ENCODE results near the gene TCAIM. TPM values are rescaled to one million over a fixed set of nuclear protein-coding genes. Genes with fewer than 3 reads are reported as not detected.

Gene TCAIM
- polyA plus RNA-seq, 1 donor (not counting 4 experiments of a cell fraction or from before 2014, with no cell fraction given) = 28.0 TPM

DNA sequence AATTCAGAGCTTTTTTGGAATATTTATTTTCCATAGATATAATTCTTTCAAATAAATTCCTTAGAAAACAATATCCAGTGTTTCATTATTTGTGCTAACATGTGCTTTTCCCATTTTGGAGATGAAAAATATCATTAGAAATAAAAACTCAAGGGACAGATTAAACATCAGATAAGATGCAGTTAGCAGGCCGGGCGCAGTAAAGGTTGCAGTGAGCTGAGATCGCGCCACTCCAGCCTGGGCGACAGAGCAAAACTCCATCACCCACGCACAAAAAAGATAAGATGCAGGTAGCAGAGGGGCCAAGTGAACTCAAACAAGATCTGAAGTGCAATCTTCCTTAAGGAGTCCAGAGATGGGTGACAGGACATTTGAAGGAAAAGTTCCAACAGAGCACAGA, 90.9 kb downstream of the TCAIM start:
- H3K27me3 ChIP-seq (ENCODE audit: control insufficient read depth, extremely low read depth, insufficient read depth, low read length) = no peaks in the 10 kb centered on the region
- no peak overlapping the region for H3K9ac ChIP-seq (ENCODE audit: control insufficient read depth, extremely low read depth, insufficient read depth, low read length)
- no peaks in the 10 kb centered on the region for H3K36me3 ChIP-seq (ENCODE audit: control insufficient read depth in 2 of 2, extremely low read depth in 1 of 2, insufficient read depth in 2 of 2, low read length in 2 of 2)
- H3K27ac ChIP-seq (ENCODE audit: control insufficient read depth, insufficient read depth, low read length) = no peak overlapping the region
- no peaks in the 10 kb centered on the region for H3K4me1 ChIP-seq (ENCODE audit: control insufficient read depth, extremely low read depth, insufficient read depth, low read length)
- FAIRE-seq = no peak
- dilution Hi-C loops (cut with MboI; ENCODE audit: extremely low pct_ligation_motif_present, low sequenced_read_pairs) = no loop called here
- no peak for DNase-seq (ENCODE audit: low read depth, low spot score)
- no peak overlapping the region for H3K4me2 ChIP-seq (ENCODE audit: control insufficient read depth, extremely low read depth, insufficient read depth, low read depth, low read length)
- no peak overlapping the region for H2AFZ ChIP-seq (ENCODE audit: control insufficient read depth, low read length)
- H3K4me3 ChIP-seq (ENCODE audit: control insufficient read depth in 2 of 3, extremely low read depth in 1 of 3, insufficient read depth in 2 of 3, low read depth in 1 of 3, low read length in 3 of 3) = no peak overlapping the region
- TF ChIP-seq EZH2 (IDR thresholded peaks at IDR 0.05; ENCODE audit: low read length) = no peak
- TF ChIP-seq, protein P1, sequence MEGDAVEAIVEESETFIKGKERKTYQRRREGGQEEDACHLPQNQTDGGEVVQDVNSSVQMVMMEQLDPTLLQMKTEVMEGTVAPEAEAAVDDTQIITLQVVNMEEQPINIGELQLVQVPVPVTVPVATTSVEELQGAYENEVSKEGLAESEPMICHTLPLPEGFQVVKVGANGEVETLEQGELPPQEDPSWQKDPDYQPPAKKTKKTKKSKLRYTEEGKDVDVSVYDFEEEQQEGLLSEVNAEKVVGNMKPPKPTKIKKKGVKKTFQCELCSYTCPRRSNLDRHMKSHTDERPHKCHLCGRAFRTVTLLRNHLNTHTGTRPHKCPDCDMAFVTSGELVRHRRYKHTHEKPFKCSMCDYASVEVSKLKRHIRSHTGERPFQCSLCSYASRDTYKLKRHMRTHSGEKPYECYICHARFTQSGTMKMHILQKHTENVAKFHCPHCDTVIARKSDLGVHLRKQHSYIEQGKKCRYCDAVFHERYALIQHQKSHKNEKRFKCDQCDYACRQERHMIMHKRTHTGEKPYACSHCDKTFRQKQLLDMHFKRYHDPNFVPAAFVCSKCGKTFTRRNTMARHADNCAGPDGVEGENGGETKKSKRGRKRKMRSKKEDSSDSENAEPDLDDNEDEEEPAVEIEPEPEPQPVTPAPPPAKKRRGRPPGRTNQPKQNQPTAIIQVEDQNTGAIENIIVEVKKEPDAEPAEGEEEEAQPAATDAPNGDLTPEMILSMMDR (optimal IDR thresholded peaks at IDR 0.05 in 1 of 3, IDR thresholded peaks at IDR 0.05 in 1 of 3, conservative IDR thresholded peaks at IDR 0.05 in 1 of 3; ENCODE audit: extremely low read depth in 1 of 3, insufficient read depth in 2 of 3, low read length in 3 of 3) = no peak
- no peaks in the 10 kb centered on the region for H4K20me1 ChIP-seq (ENCODE audit: control insufficient read depth, extremely low read depth, insufficient read depth, low read length)
- H3K79me2 ChIP-seq (ENCODE audit: control insufficient read depth, insufficient read depth, low read length) = no peaks in the 10 kb centered on the region
- H3K9me3 ChIP-seq (ENCODE audit: control insufficient read depth, low read depth, low read length) = no peaks in the 10 kb centered on the region
- H3K9me1 ChIP-seq (ENCODE audit: control insufficient read depth, extremely low read depth, insufficient read depth, low read length) = no peaks in the 10 kb centered on the region

DNA sequence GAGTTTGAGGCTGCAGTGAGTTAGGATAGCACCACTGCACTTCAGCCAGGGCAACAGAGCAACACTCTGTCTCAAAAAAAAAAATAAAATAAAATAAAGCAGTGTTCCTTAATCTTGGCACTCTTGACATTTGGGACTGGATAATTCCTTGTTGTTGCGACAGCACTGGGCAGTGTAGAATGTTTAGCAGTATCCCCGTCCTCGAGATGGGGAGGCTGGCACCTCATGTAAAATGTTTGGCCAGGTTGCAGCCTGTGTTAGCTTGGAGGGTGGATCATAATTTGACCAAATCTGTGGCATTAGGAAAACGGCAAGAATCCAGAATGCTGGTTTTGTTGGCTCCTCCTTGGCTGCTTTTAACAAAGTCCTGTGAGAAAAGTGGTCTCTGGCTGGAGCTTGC, 91.9 kb downstream of the TCAIM start:
- no peaks in the 10 kb centered on the region for H3K4me1 ChIP-seq (ENCODE audit: control insufficient read depth, extremely low read depth, insufficient read depth, low read length)
- FAIRE-seq = no peak
- H3K79me2 ChIP-seq (ENCODE audit: control insufficient read depth, insufficient read depth, low read length) = no peaks in the 10 kb centered on the region
- dilution Hi-C loops (cut with MboI; ENCODE audit: extremely low pct_ligation_motif_present, low sequenced_read_pairs) = no loop called here
- H3K9me1 ChIP-seq (ENCODE audit: control insufficient read depth, extremely low read depth, insufficient read depth, low read length) = no peaks in the 10 kb centered on the region
- no peak overlapping the region for H3K9ac ChIP-seq (ENCODE audit: control insufficient read depth, extremely low read depth, insufficient read depth, low read length)
- H2AFZ ChIP-seq (ENCODE audit: control insufficient read depth, low read length) = no peak overlapping the region
- no peaks in the 10 kb centered on the region for H3K9me3 ChIP-seq (ENCODE audit: control insufficient read depth, low read depth, low read length)
- TF ChIP-seq, protein P1 (optimal IDR thresholded peaks at IDR 0.05 in 1 of 3, IDR thresholded peaks at IDR 0.05 in 1 of 3, conservative IDR thresholded peaks at IDR 0.05 in 1 of 3; ENCODE audit: extremely low read depth in 1 of 3, insufficient read depth in 2 of 3, low read length in 3 of 3) = no peak
- TF ChIP-seq EZH2 (IDR thresholded peaks at IDR 0.05; ENCODE audit: low read length) = no peak
- no peak overlapping the region for H3K4me3 ChIP-seq (ENCODE audit: control insufficient read depth in 2 of 3, extremely low read depth in 1 of 3, insufficient read depth in 2 of 3, low read depth in 1 of 3, low read length in 3 of 3)
- H3K36me3 ChIP-seq (ENCODE audit: control insufficient read depth in 2 of 2, extremely low read depth in 1 of 2, insufficient read depth in 2 of 2, low read length in 2 of 2) = no peaks in the 10 kb centered on the region
- no peaks in the 10 kb centered on the region for H3K27me3 ChIP-seq (ENCODE audit: control insufficient read depth, extremely low read depth, insufficient read depth, low read length)
- no peak overlapping the region for H3K27ac ChIP-seq (ENCODE audit: control insufficient read depth, insufficient read depth, low read length)
- DNase-seq (ENCODE audit: low read depth, low spot score) = no peak
- H4K20me1 ChIP-seq (ENCODE audit: control insufficient read depth, extremely low read depth, insufficient read depth, low read length) = no peaks in the 10 kb centered on the region
- H3K4me2 ChIP-seq (ENCODE audit: control insufficient read depth, extremely low read depth, insufficient read depth, low read depth, low read length) = no peak overlapping the region
